ENCODE measurements around the gene LHFPL2.

Gene LHFPL2

DNA sequence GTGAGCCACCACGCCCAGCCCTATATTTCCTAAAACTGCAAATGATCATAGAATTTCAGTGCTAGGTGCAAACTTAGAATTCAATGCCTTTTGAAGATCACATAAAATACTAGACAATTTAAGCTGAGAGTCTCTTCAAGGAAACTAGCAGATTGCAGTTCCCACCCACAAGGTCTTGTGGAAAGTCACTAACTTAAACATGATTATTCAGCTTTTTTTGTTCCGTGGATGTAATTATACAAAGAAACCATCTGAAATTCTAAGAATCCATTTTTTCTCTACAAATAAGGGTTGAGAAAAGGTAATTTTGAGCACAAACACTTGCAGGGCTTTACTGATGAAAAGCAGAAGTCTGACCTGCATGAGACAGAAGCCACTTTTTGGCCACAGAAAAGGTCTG, 4.5 kb upstream of the LHFPL2 start:
- TF ChIP-seq, protein P1, sequence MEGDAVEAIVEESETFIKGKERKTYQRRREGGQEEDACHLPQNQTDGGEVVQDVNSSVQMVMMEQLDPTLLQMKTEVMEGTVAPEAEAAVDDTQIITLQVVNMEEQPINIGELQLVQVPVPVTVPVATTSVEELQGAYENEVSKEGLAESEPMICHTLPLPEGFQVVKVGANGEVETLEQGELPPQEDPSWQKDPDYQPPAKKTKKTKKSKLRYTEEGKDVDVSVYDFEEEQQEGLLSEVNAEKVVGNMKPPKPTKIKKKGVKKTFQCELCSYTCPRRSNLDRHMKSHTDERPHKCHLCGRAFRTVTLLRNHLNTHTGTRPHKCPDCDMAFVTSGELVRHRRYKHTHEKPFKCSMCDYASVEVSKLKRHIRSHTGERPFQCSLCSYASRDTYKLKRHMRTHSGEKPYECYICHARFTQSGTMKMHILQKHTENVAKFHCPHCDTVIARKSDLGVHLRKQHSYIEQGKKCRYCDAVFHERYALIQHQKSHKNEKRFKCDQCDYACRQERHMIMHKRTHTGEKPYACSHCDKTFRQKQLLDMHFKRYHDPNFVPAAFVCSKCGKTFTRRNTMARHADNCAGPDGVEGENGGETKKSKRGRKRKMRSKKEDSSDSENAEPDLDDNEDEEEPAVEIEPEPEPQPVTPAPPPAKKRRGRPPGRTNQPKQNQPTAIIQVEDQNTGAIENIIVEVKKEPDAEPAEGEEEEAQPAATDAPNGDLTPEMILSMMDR (IDR thresholded peaks at IDR 0.05; ENCODE audit: low read depth, low read length): no peak
- DNase-seq (ENCODE audit: extremely low read depth, low read depth): no peak

DNA sequence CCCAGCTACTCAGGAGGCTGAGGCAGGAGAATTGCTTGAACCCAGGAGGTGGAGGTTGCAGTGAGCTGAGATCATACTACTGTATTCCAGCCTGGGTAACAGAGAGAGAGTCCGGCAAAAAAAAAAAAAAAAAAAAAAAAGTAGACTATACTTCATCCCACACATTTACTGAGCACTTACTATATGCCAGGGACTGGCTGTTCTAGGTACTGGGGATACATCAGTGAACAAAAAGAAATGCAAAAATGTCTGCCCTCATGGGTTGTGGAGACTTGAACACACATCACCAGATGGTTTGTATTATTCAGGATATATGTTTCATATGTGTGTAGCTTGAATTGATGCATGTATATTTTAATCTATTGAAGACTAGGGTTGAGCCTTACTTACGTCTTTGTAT, 2.9 kb upstream of the LHFPL2 start:
- no peak for DNase-seq (ENCODE audit: extremely low read depth, low read depth)
- TF ChIP-seq, protein P1 (IDR thresholded peaks at IDR 0.05; ENCODE audit: low read depth, low read length): no peak

DNA sequence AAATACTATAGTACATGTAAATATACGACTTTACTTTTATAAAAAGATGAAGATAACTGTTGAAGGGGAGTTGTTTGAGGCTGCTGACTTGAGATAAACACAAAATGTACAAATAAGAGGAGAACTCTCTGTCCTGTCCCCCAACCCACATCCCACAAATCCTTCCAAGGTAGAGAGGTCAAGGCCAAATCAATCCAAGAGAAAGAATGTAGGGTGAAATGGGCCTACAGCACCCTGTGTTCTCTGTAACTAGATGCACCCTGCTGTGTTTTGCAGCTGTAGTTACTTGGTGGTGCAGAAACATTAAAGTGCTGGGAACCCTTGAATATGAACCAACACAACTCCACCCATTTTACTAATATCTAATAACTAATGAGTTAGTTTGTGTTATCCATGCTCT, 2.0 kb upstream of the LHFPL2 start:
- TF ChIP-seq, protein P1 (IDR thresholded peaks at IDR 0.05; ENCODE audit: low read depth, low read length): no peak
- DNase-seq (ENCODE audit: extremely low read depth, low read depth): no peak

DNA sequence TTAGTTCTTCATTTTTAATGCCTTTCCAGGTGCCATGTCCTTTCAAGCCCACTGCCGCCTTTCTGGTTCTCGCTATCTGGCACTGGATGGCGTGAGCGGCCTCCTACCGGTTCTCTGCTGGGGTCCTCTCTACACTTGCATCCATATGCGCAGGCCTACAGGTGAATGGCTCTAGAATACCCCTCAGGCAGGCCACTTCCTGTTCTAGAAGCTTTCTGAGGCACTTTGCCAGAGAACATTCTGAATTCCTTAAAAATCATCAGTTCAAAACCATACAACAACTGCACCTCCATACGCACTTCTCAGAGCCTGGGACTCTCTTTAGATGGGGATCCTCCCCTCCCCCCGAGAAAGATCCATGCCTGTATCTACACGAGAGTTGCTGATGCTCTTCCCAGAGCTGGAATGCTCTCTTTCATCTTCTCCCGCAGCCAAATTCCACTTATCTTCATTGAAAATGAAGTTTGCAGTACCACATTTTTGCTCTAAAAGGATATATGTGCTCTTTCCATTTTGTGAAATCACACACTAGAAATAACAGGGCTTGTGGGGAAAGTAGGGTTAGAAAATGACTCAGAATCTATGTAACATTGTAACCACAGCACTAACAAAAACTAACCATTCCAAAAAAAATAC, 1.4 kb upstream of the LHFPL2 start:
- TF ChIP-seq, protein P1 (IDR thresholded peaks at IDR 0.05; ENCODE audit: low read depth, low read length): no peak
- DNase-seq (ENCODE audit: extremely low read depth, low read depth): no peak

DNA sequence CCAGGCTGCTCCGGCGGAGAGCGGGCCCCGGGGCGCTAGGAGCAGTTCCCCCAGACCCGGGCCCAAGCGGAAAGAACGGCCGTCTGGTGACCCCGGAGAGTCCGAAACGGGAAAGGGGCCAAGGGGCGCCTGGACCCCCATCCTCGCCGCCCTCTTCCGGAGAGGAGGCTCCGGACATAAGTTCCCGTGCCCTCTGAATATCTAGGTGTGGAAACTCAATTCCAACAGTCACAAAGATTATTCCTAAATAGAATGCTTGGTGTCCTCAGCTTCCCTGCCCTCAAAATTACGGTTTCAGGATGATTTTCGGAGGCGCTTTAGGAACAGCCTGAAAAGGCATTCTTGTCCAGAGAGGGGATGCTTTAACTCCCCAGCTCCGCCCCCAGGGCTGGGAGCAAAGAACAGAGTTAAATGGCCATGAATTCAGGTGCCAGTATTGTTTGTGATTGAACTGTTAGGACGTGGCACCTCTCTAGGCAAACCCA, 681 bp upstream of the LHFPL2 start:
- no peak for DNase-seq (ENCODE audit: extremely low read depth, low read depth)

DNA sequence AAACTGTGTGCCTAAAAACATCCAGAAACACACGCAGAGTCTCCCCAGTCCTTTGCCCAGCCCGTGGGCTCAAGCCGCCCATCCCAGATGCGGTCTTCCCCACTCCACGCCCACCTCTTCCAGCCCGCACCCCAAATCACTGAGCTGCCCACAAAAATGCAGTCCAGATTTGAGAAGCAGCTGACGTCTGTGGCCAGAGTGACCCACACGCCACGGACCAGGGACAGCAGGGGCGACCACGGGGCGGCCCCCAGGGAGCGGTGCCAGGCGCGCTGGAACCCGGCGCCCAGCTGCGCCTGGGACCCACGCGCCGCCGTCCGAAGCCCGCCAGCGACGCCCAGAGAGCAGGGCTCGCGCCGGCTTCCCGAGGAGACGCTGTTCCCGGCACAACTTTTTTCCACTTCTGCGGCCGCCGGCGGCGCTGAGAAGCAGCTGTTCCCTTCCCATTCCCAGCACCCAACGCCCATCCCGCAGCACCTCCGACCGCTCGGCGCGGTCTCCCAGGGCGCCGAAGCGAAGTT, 674 bp downstream of the LHFPL2 start:
- TF ChIP-seq, protein P1 (IDR thresholded peaks at IDR 0.05; ENCODE audit: low read depth, low read length): peak; percentile 17
- no peak for DNase-seq (ENCODE audit: extremely low read depth, low read depth)

More for the DNA sequence above, 681 bp upstream of the LHFPL2 start:
- TF ChIP-seq, protein P1 (IDR thresholded peaks at IDR 0.05; ENCODE audit: low read depth, low read length): no peak

DNA sequence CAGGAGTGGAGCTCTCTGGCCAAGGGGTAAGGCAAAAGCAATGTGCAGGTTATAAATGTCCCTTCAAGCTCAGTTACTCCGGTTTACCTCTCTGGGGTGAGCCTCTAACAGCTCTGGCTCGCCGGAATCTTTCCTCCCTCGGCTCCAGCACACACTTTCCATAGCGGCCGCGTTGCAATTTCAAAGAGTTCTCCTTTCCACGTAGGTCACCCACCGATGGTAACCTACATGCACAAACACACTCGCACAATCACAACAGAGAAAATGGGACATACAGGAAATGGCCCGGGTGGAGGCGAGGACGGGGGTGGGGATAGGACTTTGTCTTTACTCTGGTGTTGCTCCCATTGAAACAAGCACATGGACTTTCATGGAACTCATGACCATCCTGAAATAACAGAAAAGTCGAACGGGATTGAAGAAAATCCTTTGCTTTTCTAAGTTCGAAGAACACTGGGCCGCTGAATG, 1.2 kb downstream of the LHFPL2 start:
- TF ChIP-seq, protein P1 (IDR thresholded peaks at IDR 0.05; ENCODE audit: low read depth, low read length): no peak
- DNase-seq (ENCODE audit: extremely low read depth, low read depth): no peak
